Measurements from ENCODE around the gene IFNB1. TPM values are rescaled to one million over a fixed set of nuclear protein-coding genes. Genes with fewer than 3 reads are reported as not detected.

IFNB1 gene
- total RNA-seq, 1 experiment from 2014 or later: not detected

DNA sequence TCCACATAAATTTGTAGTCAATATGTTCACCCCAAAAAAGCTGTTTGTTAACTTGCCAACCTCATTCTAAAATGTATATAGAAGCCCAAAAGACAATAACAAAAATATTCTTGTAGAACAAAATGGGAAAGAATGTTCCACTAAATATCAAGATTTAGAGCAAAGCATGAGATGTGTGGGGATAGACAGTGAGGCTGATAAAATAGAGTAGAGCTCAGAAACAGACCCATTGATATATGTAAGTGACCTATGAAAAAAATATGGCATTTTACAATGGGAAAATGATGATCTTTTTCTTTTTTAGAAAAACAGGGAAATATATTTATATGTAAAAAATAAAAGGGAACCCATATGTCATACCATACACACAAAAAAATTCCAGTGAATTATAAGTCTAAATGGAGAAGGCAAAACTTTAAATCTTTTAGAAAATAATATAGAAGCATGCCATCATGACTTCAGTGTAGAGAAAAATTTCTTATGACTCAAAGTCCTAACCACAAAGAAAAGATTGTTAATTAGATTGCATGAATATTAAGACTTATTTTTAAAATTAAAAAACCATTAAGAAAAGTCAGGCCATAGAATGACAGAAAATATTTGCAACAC, 6.6 kb upstream of the IFNB1 start:
- Histone ChIP-seq H3K36me3 (replicated peaks; ENCODE audit: control insufficient read depth, insufficient read depth, low read length) (no peaks in the 10 kb centered on the region), H3K4me3 (ENCODE audit: insufficient read depth, low read depth, low read length) (no peak overlapping the region), H3K27me3 (ENCODE audit: control insufficient read depth, insufficient read depth, low read length) (no peaks in the 10 kb centered on the region)
- DNase-seq: no peak

DNA sequence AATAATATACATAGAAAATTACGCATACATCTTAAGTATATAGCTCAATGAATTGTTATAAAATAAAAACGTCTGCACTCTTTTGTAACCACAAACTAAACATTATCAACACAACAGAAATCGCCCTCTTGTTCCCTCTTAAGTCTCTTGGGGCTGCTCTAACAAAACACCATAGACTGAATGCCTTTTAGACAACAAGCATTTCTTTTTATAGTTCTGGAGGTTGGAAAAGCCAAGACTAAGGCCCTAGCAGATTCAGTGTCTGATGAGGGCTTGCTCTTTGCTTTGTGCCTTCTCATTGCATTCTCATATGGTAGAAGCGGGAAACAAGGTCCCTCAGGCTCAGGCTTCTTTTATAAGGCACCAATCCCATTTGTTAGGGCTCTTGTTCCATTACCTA, 4.9 kb upstream of the IFNB1 start:
- no peaks in the 10 kb centered on the region for H3K36me3 ChIP-seq (replicated peaks; ENCODE audit: control insufficient read depth, insufficient read depth, low read length)
- no peaks in the 10 kb centered on the region for H3K27me3 ChIP-seq (ENCODE audit: control insufficient read depth, insufficient read depth, low read length)
- H3K4me3 ChIP-seq (ENCODE audit: insufficient read depth, low read depth, low read length): no peak overlapping the region
- no peak for DNase-seq

DNA sequence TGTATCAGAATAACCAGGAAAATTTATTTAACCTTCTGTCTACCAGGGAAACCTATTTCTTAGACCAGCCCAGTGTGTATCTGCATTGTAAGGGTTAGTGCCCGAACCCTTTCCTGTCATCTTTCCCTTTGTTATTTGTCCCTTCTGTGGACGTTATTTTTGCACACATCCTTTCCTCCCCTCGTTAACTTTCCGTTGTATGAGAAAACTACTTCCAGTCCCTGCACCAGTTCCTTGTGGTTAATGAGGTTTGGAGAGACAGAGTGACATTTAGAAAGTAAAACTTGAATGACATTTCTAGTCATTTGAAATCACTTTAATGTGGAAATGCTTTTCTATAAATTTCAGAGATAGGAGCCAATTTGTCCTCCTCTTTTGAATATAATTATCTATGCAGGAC, 4.3 kb upstream of the IFNB1 start:
- Histone ChIP-seq H3K27me3 (ENCODE audit: control insufficient read depth, insufficient read depth, low read length) (no peaks in the 10 kb centered on the region), H3K36me3 (replicated peaks; ENCODE audit: control insufficient read depth, insufficient read depth, low read length) (no peaks in the 10 kb centered on the region), H3K4me3 (ENCODE audit: insufficient read depth, low read depth, low read length) (no peak overlapping the region)
- no peak for DNase-seq

DNA sequence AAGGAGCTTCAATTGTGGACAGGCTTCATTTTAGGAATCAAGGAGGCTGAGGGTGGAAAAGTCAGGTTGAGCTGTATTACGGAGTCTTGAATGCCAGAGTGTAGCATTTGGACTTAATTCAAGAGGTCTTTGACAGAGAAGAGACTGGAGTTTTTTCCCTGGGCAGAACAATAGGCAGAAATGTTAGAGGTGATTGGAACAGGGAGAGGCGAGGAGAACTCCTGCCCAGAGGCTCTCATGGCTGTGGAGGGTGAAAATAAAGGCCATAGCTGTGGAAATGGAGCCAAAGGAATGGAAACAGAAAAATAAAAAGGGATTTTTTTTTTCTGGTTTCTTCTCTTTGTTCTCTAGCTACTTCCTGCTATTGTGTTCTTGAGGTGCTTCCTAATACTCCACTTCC, 3.7 kb upstream of the IFNB1 start:
- no peak overlapping the region for H3K4me3 ChIP-seq (ENCODE audit: insufficient read depth, low read depth, low read length)
- DNase-seq: no peak

DNA sequence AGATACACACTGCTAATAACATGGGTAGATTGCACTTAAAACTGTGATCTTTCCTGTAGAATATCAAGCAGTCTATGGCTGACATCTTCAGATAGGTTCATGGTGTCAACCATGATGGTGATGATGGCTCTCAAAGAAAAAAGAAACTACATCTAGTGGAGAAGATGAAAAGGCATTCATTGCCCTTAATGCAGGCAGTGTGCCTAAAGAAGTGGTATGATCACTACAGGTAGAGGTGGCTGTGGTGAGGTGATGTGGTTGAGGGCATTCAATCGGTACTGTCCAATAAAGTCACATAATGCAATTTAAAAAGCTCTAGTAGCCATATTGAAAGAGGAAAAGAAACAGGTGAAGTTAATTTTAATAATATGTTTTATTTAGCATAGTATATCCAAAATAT, 3.1 kb upstream of the IFNB1 start:
- H3K27me3 ChIP-seq (ENCODE audit: control insufficient read depth, insufficient read depth, low read length): no peaks in the 10 kb centered on the region
- no peak overlapping the region for H3K4me3 ChIP-seq (ENCODE audit: insufficient read depth, low read depth, low read length)
- no peak for DNase-seq

More for the DNA sequence above, 3.7 kb upstream of the IFNB1 start:
- no peaks in the 10 kb centered on the region for H3K27me3 ChIP-seq (ENCODE audit: control insufficient read depth, insufficient read depth, low read length)
- no peaks in the 10 kb centered on the region for H3K36me3 ChIP-seq (replicated peaks; ENCODE audit: control insufficient read depth, insufficient read depth, low read length)

DNA sequence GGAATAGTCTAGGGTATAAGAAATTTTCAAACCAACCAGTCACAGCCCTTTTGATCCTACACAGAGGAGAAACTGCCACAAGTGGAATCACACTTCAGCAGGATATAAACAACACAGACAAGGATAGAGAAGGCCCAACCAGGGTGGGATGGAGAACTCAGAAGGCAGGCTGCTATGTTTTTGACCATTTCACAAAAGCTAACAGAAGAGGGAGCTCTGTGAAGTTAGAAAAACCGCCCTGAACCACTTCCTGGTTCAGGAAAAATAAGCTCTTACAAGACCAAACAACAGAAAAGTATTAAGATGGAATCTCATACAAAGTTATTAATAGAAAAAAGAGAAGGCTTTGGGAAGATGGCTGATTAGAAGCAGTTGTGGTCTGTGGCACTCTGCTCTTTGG, 960 bp upstream of the IFNB1 start:
- no peak for DNase-seq
- H3K27me3 ChIP-seq (ENCODE audit: control insufficient read depth, insufficient read depth, low read length): no peaks in the 10 kb centered on the region
- no peaks in the 10 kb centered on the region for H3K36me3 ChIP-seq (replicated peaks; ENCODE audit: control insufficient read depth, insufficient read depth, low read length)
- H3K4me3 ChIP-seq (ENCODE audit: insufficient read depth, low read depth, low read length): no peak overlapping the region

More for the DNA sequence above, 3.1 kb upstream of the IFNB1 start:
- H3K36me3 ChIP-seq (replicated peaks; ENCODE audit: control insufficient read depth, insufficient read depth, low read length): no peaks in the 10 kb centered on the region

DNA sequence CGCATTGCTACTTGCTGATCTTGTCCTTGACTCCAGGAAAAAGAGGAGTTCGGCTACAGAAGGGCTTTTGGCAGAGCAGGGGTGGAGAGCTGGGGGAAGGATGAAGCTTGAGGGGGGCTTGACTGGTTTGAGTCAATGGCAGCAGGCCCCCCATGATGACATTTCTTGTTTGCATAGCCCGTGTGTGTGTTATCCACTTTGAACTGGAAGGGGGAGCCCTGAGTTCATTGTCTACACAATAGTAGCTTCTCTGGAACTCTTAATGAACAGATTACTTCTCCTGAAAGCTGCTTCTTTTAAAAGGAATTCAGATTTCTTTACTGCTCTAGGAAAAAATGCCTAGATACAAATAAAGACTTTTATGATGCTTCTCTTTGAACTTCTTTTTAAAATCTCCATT, 2.3 kb downstream of the IFNB1 start:
- Histone ChIP-seq H3K27me3 (ENCODE audit: control insufficient read depth, insufficient read depth, low read length) (no peaks in the 10 kb centered on the region), H3K4me3 (ENCODE audit: insufficient read depth, low read depth, low read length) (no peak overlapping the region), H3K36me3 (replicated peaks; ENCODE audit: control insufficient read depth, insufficient read depth, low read length) (no peaks in the 10 kb centered on the region)
- no peak for DNase-seq

DNA sequence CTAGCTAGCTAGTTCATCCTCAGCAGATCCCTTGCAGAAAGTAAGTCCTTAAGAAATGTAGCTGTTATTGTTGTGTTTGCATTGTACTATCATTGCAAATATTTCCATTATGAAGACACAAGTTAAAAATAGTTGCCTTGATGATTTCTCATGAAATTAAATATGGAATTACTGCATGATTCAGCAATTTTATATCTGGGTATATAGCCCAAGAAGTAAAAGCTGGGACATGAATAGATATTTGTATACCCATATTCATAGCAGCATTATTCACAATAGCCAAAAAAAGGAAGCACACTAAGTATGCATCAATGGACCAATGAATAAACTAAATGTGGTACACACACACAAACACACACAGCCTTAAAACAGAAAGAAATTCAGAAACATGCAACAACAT, 6.8 kb downstream of the IFNB1 start:
- no peak overlapping the region for H3K4me3 ChIP-seq (ENCODE audit: insufficient read depth, low read depth, low read length)

DNA sequence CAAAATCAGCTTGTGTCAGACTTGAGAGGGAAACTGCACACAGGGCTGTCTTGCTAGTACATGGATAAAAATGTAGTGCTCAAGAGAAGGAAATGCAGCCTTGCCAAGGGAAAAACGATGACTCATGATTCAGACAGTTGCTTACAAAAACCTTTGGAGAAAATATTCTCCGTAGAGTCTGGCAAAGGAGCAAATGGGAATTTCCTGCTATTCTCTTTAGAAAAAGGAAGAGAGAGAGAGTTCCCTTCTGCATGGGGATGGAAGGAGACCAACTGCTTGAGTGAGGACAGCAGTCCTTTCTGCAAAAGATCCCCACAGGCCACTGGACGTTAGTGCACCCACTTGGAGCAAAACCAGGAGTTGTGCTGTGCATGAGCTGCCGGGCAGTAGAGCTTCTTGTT, 7.6 kb downstream of the IFNB1 start:
- no peaks in the 10 kb centered on the region for H3K36me3 ChIP-seq (replicated peaks; ENCODE audit: control insufficient read depth, insufficient read depth, low read length)

More for the DNA sequence above, 6.8 kb downstream of the IFNB1 start:
- Histone ChIP-seq H3K36me3 (replicated peaks; ENCODE audit: control insufficient read depth, insufficient read depth, low read length) (no peaks in the 10 kb centered on the region), H3K27me3 (ENCODE audit: control insufficient read depth, insufficient read depth, low read length) (no peaks in the 10 kb centered on the region)
- no peak for DNase-seq

DNA sequence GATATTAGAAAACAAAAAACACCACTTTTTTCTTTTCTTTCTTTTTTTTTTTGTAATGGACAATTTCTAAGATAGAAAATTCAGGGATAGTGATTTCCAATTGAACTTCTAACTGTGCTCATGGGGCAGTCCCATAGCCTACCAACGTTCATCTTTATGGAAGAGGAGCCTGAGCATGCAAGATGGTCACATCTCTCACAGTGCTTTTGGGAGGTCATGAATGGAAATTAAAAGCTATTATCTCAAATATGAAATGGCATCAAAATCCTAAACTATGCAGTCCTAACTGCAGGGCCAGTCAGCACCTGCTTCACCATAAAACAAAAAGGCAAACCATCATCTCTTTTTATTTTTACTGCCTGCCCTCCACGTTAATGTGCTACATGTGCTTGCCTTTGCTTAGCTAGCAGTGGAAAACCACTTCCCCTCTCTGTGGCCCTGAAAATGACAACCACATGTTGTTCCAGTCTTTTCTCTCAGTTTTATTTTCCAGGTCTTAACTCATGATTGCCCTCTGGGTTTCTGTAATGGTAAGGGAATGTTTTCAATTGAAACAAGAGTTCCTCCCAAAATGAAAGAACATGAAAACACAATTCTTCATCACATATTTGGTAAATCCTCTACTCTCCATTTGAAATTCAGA, 16.7 kb downstream of the IFNB1 start:
- DNase-seq: no peak

More for the DNA sequence above, 7.6 kb downstream of the IFNB1 start:
- Histone ChIP-seq H3K4me3 (ENCODE audit: insufficient read depth, low read depth, low read length) (no peak overlapping the region), H3K27me3 (ENCODE audit: control insufficient read depth, insufficient read depth, low read length) (no peaks in the 10 kb centered on the region)
- no peak for DNase-seq

DNA sequence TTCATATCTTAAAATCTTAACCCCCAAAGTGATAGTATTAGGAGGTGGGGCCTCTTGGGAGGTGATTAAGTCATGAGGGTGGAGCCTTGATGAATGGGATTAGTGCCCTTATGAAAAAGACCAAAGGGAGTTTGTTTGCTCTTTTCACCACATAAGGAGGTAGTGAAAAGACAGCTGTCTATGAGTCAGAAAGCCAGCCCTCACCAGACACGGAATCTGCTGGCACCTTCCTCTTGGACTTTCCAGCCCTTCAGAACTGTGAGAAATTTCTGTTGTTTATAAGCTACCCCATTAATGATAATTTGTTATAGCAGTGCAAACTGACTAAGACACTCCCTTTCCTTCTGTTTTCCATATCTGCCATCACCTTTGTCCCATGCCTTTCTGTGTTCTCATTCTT, 20.8 kb downstream of the IFNB1 start:
- H3K27me3 ChIP-seq (ENCODE audit: control insufficient read depth, insufficient read depth, low read length): no peaks in the 10 kb centered on the region
- H3K4me3 ChIP-seq (ENCODE audit: insufficient read depth, low read depth, low read length): no peak overlapping the region
- no peaks in the 10 kb centered on the region for H3K36me3 ChIP-seq (replicated peaks; ENCODE audit: control insufficient read depth, insufficient read depth, low read length)
- no peak for DNase-seq

More for the DNA sequence above, 16.7 kb downstream of the IFNB1 start:
- Histone ChIP-seq H3K27me3 (ENCODE audit: control insufficient read depth, insufficient read depth, low read length) (no peaks in the 10 kb centered on the region), H3K4me3 (ENCODE audit: insufficient read depth, low read depth, low read length) (no peak overlapping the region), H3K36me3 (replicated peaks; ENCODE audit: control insufficient read depth, insufficient read depth, low read length) (no peaks in the 10 kb centered on the region)

DNA sequence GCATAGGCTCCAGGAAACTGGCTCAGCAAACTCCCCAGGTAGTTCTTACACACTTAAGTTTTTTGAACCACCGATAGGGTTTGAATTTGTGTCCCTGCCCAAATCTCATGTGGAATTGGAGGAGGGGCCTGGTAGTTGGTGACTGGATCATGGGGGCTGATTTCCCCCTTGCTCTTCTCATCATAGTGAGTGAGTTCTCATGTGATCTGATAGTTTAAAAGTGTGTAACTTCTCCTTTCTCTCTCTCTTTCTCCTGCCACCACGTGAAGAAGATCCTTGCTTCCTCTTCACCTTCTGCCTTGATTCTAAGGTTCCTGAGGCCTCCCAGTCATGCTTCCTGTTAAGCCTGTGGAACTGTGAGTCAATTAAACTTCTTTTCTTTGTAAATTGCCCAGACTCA, 23.9 kb downstream of the IFNB1 start:
- no peaks in the 10 kb centered on the region for H3K27me3 ChIP-seq (ENCODE audit: control insufficient read depth, insufficient read depth, low read length)
- H3K4me3 ChIP-seq (ENCODE audit: insufficient read depth, low read depth, low read length): no peak overlapping the region
- DNase-seq: no peak
- no peaks in the 10 kb centered on the region for H3K36me3 ChIP-seq (replicated peaks; ENCODE audit: control insufficient read depth, insufficient read depth, low read length)

DNA sequence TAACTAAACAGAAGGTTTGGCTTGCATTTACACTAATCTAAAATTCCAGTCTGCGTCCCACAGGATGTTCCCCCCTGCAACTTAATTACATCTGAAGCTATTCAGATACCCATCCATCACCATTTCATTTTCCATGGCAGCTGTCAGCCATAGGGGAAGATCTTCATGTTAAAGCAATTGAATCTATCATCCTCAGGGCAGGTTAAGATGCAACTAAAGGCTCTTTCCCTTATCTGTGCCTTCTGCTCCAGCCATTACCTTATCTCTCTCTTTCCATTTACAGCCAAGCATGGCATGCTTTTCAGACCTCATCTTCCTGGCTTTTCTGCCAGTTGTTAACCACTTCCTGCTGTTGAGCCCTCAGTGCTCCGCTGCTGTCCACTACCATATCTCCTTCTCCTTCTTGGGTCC, 30.5 kb downstream of the IFNB1 start:
- H3K36me3 ChIP-seq (replicated peaks; ENCODE audit: control insufficient read depth, insufficient read depth, low read length): no peaks in the 10 kb centered on the region
- no peak for DNase-seq
- H3K4me3 ChIP-seq (ENCODE audit: insufficient read depth, low read depth, low read length): no peak overlapping the region
- no peaks in the 10 kb centered on the region for H3K27me3 ChIP-seq (ENCODE audit: control insufficient read depth, insufficient read depth, low read length)

DNA sequence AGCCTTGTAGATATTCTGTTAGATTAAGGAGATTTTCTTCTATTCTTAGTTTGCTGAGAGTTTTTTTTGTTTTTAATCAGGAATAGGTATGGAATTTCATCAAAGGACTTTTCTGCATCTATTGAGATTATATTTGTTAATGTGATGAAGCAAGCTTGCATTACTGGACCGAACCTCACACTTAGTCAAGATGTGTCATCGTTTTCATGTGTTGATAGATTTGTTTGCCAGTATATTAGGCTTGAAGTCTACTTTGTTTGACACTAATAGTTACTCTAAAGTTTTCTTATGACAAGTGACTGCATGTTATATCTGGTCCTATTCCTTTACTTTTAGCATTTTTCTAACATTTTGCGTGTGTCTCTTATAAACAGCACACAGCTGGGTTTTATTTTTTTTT, 33.9 kb downstream of the IFNB1 start:
- Histone ChIP-seq H3K27me3 (ENCODE audit: control insufficient read depth, insufficient read depth, low read length) (no peaks in the 10 kb centered on the region), H3K36me3 (replicated peaks; ENCODE audit: control insufficient read depth, insufficient read depth, low read length) (no peaks in the 10 kb centered on the region), H3K4me3 (ENCODE audit: insufficient read depth, low read depth, low read length) (no peak overlapping the region)
- DNase-seq: no peak

DNA sequence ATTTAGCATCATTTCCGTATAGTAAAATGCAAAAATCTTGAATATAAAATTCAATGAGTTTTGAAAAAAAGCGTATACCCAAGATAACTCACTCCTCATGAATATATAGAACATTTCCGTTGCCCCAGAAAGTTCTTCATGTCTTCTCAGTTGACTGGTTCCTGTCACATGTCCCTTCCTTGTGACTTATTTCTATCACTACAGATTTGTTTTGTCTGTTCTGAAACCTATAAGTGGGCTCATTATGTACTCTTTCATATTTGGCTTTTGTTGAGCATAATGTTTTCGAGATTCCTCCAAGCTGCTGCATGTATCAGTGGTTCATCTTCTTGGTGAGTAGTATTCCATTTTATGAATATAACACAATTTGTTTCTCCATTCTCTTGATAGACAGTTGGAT, 35.3 kb downstream of the IFNB1 start:
- no peaks in the 10 kb centered on the region for H3K36me3 ChIP-seq (replicated peaks; ENCODE audit: control insufficient read depth, insufficient read depth, low read length)
- no peaks in the 10 kb centered on the region for H3K27me3 ChIP-seq (ENCODE audit: control insufficient read depth, insufficient read depth, low read length)
- no peak overlapping the region for H3K4me3 ChIP-seq (ENCODE audit: insufficient read depth, low read depth, low read length)
- DNase-seq: no peak
